Transverse colon (tissue), 4 donors: ENCODE results near the gene STARD7. TPM values are rescaled to one million over a fixed set of nuclear protein-coding genes. Genes with fewer than 3 reads are reported as not detected.
"Not testable (repeated sequence)": the region's sequence is repeated elsewhere in the genome, so short reads cannot be mapped to it uniquely, and the experiment has no call there.

Source experiments
- DNase-seq: peaks from one replicate; pipeline ENCODE4 v3.0.0-alpha.2; 2019
- H3K27ac ChIP-seq, 4 donors: fragments of 200-600 bp; sonication (generic); 2 replicates each; pipeline ENCODE4 v1.5.1; 2016 to 2018; ENCODE audit warnings: inconsistent platforms in 4 of 4
- H3K27me3 ChIP-seq: fragments of 200-600 bp; sonication (generic); 2 replicates; pipeline ENCODE4 v1.5.1; 2017; ENCODE audit warnings: inconsistent platforms
- H3K36me3 ChIP-seq, 4 donors: fragments of 200-600 bp; sonication (generic); 2 replicates each; pipeline ENCODE4 v1.5.1; 2017 to 2019; ENCODE audit warnings: inconsistent platforms in 4 of 4
- H3K4me1 ChIP-seq, 4 donors: fragments of 200-600 bp; sonication (generic); 2 replicates each; pipeline ENCODE4 v1.5.1; 2017 to 2020; ENCODE audit warnings: inconsistent platforms in 4 of 4
- H3K4me3 ChIP-seq, 4 donors: fragments of 200-600 bp; sonication (generic); 1 replicate in 1 of 4; 2 replicates in 3 of 4; pipeline versions ENCODE4 v1.5.1 to v1.6.1; 2017 to 2019; ENCODE audit warnings: inconsistent platforms in 4 of 4
- H3K9me3 ChIP-seq, 2 donors: fragments of 200-600 bp; sonication (generic); 2 replicates each; pipeline ENCODE4 v1.5.1; 2017 to 2019; ENCODE audit warnings: inconsistent platforms in 2 of 2
- EP300 ChIP-seq: sonication (generic); formaldehyde crosslinking; IDR thresholded peaks from one replicate; pipeline ENCODE4 v1.6.1; 2017; ENCODE audit warnings: antibody characterized with exemption, low read depth
- POLR2A ChIP-seq: fragments of 450-650 bp; IDR thresholded peaks from one replicate; pipeline ENCODE4 v1.6.1; 2016; ENCODE audit warnings: antibody characterized with exemption, mild to moderate bottlenecking, moderate library complexity
- POLR2AphosphoS5 ChIP-seq, 3 donors: sonication (generic); formaldehyde crosslinking; IDR thresholded peaks; one replicate each; pipeline ENCODE4 v1.6.1; 2016; ENCODE audit warnings: antibody characterized with exemption in 3 of 3
- WGBS, 2 donors: methylation state at CpG; one replicate each; pipeline ENCODE4 v1.1.5; 2018; ENCODE audit warnings: low coverage in 1 of 2; 5-methylcytosine and 5-hydroxymethylcytosine counted together
- in situ Hi-C, 4 donors: fragments of 200-750 bp; cut with MboI; loops; one replicate each; pipeline versions ENCODE4 v1.15.0 to v1.15.1; 2017; ENCODE audit warnings: low sequenced_read_pairs in 3 of 4, low pct_ligation_motif_present in 1 of 4, low pct_unique_long_range_greater_than_20kb in 1 of 4
- intact Hi-C: fragments of 100-400 bp; cut with DNase I; formaldehyde crosslinking; loops from one replicate; pipeline ENCODE4 v1.15.1; 2023; ENCODE audit warnings: low total_unique reads
- total RNA-seq, 4 donors: library from RNA; depleted of rRNA; stranded (reverse); fragments of >200 nt; gene quantifications; one replicate each; pipeline ENCODE4 v1.1.0, GENCODE V29; 2016
- TF ChIP-seq, protein P1 (sequence below), 5 experiments: fragments of 200-600 bp in 3 of 5; fragments of 450-650 bp in 2 of 5; sonication (generic) in 3 of 5; IDR thresholded peaks; 1 replicate in 2 of 5; 2 replicates in 3 of 5; pipeline ENCODE4 v1.5.1; 2016 to 2017; ENCODE audit warnings: antibody characterized with exemption in 5 of 5, inconsistent platforms in 3 of 5, mild to moderate bottlenecking in 2 of 5, moderate library complexity in 1 of 5

STARD7 gene, protein sequence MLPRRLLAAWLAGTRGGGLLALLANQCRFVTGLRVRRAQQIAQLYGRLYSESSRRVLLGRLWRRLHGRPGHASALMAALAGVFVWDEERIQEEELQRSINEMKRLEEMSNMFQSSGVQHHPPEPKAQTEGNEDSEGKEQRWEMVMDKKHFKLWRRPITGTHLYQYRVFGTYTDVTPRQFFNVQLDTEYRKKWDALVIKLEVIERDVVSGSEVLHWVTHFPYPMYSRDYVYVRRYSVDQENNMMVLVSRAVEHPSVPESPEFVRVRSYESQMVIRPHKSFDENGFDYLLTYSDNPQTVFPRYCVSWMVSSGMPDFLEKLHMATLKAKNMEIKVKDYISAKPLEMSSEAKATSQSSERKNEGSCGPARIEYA
- 100 to 1,000 TPM in 3 of 4 donors, 10 to 100 TPM in 1; 74.1 to 155 (median 139) TPM for total RNA-seq

DNA sequence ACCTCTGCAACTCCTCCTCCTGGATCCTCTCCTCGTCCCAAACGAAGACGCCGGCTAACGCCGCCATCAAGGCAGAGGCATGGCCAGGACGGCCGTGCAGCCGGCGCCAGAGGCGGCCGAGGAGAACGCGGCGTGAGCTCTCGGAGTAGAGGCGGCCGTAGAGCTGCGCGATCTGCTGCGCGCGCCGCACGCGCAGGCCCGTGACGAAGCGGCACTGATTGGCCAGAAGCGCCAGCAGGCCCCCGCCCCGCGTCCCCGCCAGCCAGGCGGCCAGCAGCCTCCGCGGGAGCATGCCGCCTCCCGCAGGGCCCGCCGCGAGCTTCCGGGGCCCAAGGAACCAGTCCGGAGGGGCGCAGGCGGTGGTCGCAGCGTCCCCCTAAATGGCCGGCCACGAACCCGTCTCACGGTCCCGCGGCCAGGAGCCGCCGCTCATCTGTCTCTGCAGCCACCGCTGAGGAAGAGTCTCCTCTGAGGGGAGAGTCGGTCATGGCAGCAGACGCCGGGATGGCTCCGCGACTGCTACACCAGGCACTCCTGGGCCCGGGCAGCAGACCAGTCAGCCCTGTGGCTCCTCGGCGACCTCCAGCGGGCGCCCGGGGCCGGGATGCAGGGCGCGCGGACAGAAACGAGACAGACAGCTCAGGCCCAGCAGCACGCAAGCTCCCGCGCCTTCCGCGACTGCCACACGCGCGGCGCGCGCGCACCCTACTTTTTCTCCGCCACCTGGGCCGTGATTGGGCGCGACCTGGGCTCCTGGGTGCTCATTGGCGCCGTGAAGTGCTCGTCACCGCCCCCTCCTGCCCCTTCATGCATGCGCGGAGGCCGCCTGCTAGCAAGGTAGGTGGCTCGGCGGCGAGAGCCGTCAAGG is at the start of gene STARD7:
Gene STARD7, minus strand, starts transcription at position 685 of the 868 bp plus-strand sequence. Its CDS starts 393 bp downstream, at position 292.
- no peaks in the 10 kb centered on the region for H3K27me3 ChIP-seq
- WGBS, 2 donors, result 0% methylated on average over 25 of the region's 100 CpGs; no CpG with 5 or more reads in 1 of the 2 donors
- peak within 1 kb of the TSS; percentile 75 to 93 (median 84) for H3K4me3 ChIP-seq
- TF ChIP-seq EP300 (no peak), POLR2A (peak; percentile 98), POLR2AphosphoS5 (IDR thresholded peaks at IDR 0.05) (peak; percentile 96 to 99 (median 98))
- TF ChIP-seq, protein P1, sequence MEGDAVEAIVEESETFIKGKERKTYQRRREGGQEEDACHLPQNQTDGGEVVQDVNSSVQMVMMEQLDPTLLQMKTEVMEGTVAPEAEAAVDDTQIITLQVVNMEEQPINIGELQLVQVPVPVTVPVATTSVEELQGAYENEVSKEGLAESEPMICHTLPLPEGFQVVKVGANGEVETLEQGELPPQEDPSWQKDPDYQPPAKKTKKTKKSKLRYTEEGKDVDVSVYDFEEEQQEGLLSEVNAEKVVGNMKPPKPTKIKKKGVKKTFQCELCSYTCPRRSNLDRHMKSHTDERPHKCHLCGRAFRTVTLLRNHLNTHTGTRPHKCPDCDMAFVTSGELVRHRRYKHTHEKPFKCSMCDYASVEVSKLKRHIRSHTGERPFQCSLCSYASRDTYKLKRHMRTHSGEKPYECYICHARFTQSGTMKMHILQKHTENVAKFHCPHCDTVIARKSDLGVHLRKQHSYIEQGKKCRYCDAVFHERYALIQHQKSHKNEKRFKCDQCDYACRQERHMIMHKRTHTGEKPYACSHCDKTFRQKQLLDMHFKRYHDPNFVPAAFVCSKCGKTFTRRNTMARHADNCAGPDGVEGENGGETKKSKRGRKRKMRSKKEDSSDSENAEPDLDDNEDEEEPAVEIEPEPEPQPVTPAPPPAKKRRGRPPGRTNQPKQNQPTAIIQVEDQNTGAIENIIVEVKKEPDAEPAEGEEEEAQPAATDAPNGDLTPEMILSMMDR (IDR thresholded peaks at IDR 0.05), result peak in 2 of 5 experiments; percentile 13 to 27
- H3K36me3 ChIP-seq, result no peaks in the 10 kb centered on the region
- H3K27ac ChIP-seq, result peak within 1 kb of the TSS; percentile 97 to 98 (median 98)
- in situ Hi-C loops, result loop anchor here in 1 of 4 donors (5.0 kb wide), 1 partner anchor 54 kb away; no protein-coding TSS in a partner anchor
- no peaks in the 10 kb centered on the region for H3K9me3 ChIP-seq
- H3K4me1 ChIP-seq, result peaks cover 35 to 51% (median 47%) of the 10 kb centered on the region in 4 donors
- peak; percentile 99 for DNase-seq
- intact Hi-C loops, result no loop called here

DNA sequence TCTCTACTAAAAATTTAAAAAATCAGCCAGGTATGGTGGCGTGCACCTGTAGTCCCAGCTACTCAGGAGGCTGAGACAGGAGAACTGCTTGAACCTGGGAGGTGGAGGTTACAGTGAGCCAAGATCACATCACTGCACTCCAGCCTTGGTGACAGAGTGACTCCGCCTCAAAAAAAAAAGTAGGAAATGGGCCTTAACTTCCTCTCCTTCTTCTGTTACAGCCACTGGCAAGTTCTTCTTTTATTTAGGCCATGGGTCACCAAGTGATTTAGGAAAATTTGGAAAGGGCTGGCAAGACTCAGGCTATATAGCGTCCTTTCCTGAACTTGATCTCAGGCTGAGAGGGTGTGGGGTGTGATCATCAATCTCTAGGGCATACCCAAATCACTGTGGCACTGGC is 49.1 kb upstream of the STARD7 start:
- peak overlapping the region; percentile 62 to 89 (median 88) for H3K27ac ChIP-seq
- whole genome bisulfite sequencing, 2 donors, result 94 to 100% methylated on average over 1 to 3 of the region's 3 CpGs
- in situ Hi-C loops, result loop anchor here in 1 of 4 donors (25.0 kb wide), 1 partner anchor 245 kb away; no protein-coding TSS in a partner anchor
- H3K36me3 ChIP-seq, result peaks cover 0 to 29% (median 12%) of the 10 kb centered on the region in 4 donors
- H3K4me3 ChIP-seq, H3K27me3 ChIP-seq, H3K9me3 ChIP-seq, DNase-seq, intact Hi-C loops: not testable (repeated sequence)
- peaks cover 32 to 59% (median 45%) of the 10 kb centered on the region in 4 donors for H3K4me1 ChIP-seq

DNA sequence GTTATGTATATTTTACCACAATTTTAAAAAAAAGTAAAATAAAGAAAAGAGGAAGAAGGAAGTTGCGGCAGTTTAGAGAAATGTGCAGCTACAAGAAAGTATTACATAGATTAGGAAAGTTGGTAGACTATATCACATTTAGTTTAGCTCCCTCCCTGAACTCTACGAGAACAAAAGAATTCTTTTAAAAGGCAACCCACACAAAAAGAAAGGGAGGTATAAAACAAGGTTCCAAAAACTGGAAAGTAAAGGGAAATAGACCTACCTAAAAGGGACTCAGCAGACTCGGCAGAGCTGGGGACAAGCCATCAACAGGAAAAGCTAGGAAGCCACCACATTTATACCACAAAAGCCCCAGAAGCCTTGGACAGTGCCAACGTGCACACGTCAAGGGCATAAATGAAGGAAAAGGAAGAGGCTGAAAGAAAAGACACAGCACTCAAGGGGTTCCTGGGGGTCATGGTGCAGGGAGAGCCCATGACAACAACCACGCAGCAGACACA is 48.0 kb upstream of the STARD7 start:
- peak overlapping the region; percentile 40 to 89 (median 58) for H3K27ac ChIP-seq
- 72 to 86% methylated on average over 5 to 6 of the region's 6 CpGs for WGBS, 2 donors
- H3K4me1 ChIP-seq, result peaks cover 28 to 48% (median 40%) of the 10 kb centered on the region in 4 donors
- DNase-seq, result no peak
- H3K4me3 ChIP-seq, result no peak overlapping the region
- H3K27me3 ChIP-seq, result no peaks in the 10 kb centered on the region
- TF ChIP-seq POLR2AphosphoS5 (IDR thresholded peaks at IDR 0.05) (no peak), POLR2A (no peak), EP300 (no peak)
- TF ChIP-seq, protein P1 (IDR thresholded peaks at IDR 0.05), result no peak
- H3K9me3 ChIP-seq, result no peaks in the 10 kb centered on the region
- H3K36me3 ChIP-seq, result peaks cover 0 to 39% (median 12%) of the 10 kb centered on the region in 4 donors
- in situ Hi-C loops, result loop anchor here in 1 of 4 donors (25.0 kb wide), 1 partner anchor 244 kb away; no protein-coding TSS in a partner anchor
- intact Hi-C loops, result no loop called here

DNA sequence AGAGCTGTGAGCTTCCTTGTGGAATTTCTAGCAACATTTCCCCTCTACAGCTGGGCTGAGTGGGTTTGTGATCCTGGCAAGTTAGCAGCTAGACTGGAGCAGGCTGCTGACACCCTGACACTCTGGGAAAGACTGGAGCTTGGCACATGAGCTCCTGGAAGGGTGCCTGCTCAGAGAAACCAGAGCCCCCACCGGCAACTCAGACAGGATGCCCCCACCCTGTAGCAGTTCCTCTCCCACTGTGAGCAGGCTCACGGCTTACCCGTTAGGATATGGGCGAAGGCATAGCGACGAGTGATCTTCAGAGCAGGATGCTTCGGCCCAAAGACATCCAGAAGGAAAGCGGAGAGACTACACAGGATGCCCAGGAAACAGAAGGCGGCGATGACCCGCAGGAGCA is 45.9 kb upstream of the STARD7 start:
- intact Hi-C loops, result no loop called here
- peak overlapping the region in 2 of 4 donors; percentile 9 to 37 for H3K27ac ChIP-seq

More for the DNA sequence above, 45.9 kb upstream of the STARD7 start:
- no peak for TF ChIP-seq POLR2A
- no peak for TF ChIP-seq POLR2AphosphoS5 (IDR thresholded peaks at IDR 0.05)
- no peak for TF ChIP-seq EP300
- TF ChIP-seq, protein P1 (IDR thresholded peaks at IDR 0.05), result no peak
- no peak overlapping the region for H3K4me3 ChIP-seq
- peaks cover 0 to 41% (median 12%) of the 10 kb centered on the region in 4 donors for H3K36me3 ChIP-seq
- no peak for DNase-seq
- in situ Hi-C loops, result loop anchor here in 1 of 4 donors (25.0 kb wide), 1 partner anchor 242 kb away; no protein-coding TSS in a partner anchor
- 92 to 100% methylated on average over 1 to 11 of the region's 11 CpGs for WGBS, 2 donors
- no peaks in the 10 kb centered on the region for H3K9me3 ChIP-seq
- H3K27me3 ChIP-seq, result no peaks in the 10 kb centered on the region
- H3K4me1 ChIP-seq, result peaks cover 11 to 32% (median 19%) of the 10 kb centered on the region in 4 donors
